Panc1 (cell line): ENCODE measurements around the gene ZNF500. TPM values are rescaled to one million over a fixed set of nuclear protein-coding genes. Genes with fewer than 3 reads are reported as not detected.

Experiments used
- ATAC-seq: fragments of 200-7000 bp; cut with Tn5 transposase; 2 replicates; pipeline ENCODE4 v1.9.1; 2020; ENCODE audit warnings: mild to moderate bottlenecking, moderate library complexity
- BruUV-seq: library from RNA; stranded (reverse); fragments of 400-500 nt; replicated peaks from 2 replicates; lab custom pipeline; 2021; lab: Mats Ljungman, UMichigan
- CTCF ChIA-PET: fragments of 300-600 bp; sonication (Branson Sonifier 250); formaldehyde crosslinking; loops from one replicate; lab custom pipeline; 2022; ENCODE audit warnings: antibody characterized with exemption; lab: Charles Lee
- POLR2A ChIA-PET: fragments of 300-600 bp; sonication (Branson Sonifier 250); formaldehyde crosslinking; loops from one replicate; lab custom pipeline; 2022; ENCODE audit warnings: antibody characterized with exemption; lab: Charles Lee
- DNase-seq: peaks from one replicate; pipeline ENCODE4 v3.0.0-alpha.2; 2010; ENCODE audit warnings: low read depth, low spot score
- H3K27ac ChIP-seq: 2 replicates; pipeline ENCODE4 v1.5.1; 2011; ENCODE audit warnings: mild to moderate bottlenecking, low read length, inconsistent platforms
- H3K27me3 ChIP-seq: fragments of 200-500 bp; sonication (Bioruptor generic); 2 replicates; pipeline ENCODE4 v1.6.0; 2014; ENCODE audit warnings: low read length, inconsistent platforms; ENCODE audit not compliant: control insufficient read depth, insufficient read depth
- H3K36me3 ChIP-seq: fragments of 200-500 bp; sonication (Bioruptor generic); 2 replicates; pipeline ENCODE4 v1.5.1; 2014; ENCODE audit warnings: inconsistent platforms, mild to moderate bottlenecking, low read length, moderate library complexity; ENCODE audit not compliant: control insufficient read depth, insufficient read depth
- H3K4me1 ChIP-seq: 2 replicates; pipeline ENCODE4 v1.5.1; 2011; ENCODE audit warnings: inconsistent platforms, mild to moderate bottlenecking, low read length, moderate library complexity; ENCODE audit not compliant: control insufficient read depth, insufficient read depth
- H3K4me3 ChIP-seq, 2 experiments: 2 replicates each; pipeline ENCODE4 v1.5.1; 2011 to 2012; ENCODE audit warnings: low read depth in 2 of 2, low read length in 2 of 2, mild to moderate bottlenecking in 2 of 2, inconsistent platforms in 1 of 2, moderate library complexity in 1 of 2
- H3K9me3 ChIP-seq: fragments of 200-500 bp; sonication (Bioruptor generic); 2 replicates; pipeline ENCODE4 v1.5.1; 2014; ENCODE audit warnings: low read depth, mild to moderate bottlenecking, inconsistent platforms, low read length, moderate library complexity; ENCODE audit not compliant: control insufficient read depth, insufficient read depth
- CTCF ChIP-seq: fragments of 450-650 bp; IDR thresholded peaks from 2 replicates; pipeline ENCODE4 v1.5.1; 2017; ENCODE audit warnings: mild to moderate bottlenecking
- POLR2AphosphoS5 ChIP-seq: IDR thresholded peaks from 2 replicates; pipeline ENCODE4 v1.6.1; 2012; ENCODE audit warnings: mild to moderate bottlenecking, low read depth, low read length, moderate library complexity
- SIN3A ChIP-seq: IDR thresholded peaks from 2 replicates; pipeline ENCODE4 v1.6.1; 2012; ENCODE audit warnings: low read depth, mild to moderate bottlenecking, low read length, moderate library complexity, borderline replicate concordance; ENCODE audit not compliant: insufficient read depth
- TCF7L2 ChIP-seq: IDR thresholded peaks from 2 replicates; pipeline ENCODE4 v1.6.1; 2011; ENCODE audit warnings: mild to moderate bottlenecking, low read depth, low read length, inconsistent platforms
- in situ Hi-C: cut with HindIII; loops from 2 replicates; pipeline ENCODE4 v1.10.0; 2016; ENCODE audit warnings: low sequenced_read_pairs, low pct_unique_long_range_greater_than_20kb
- intact Hi-C: fragments of 100-400 bp; cut with micrococcal nuclease; formaldehyde crosslinking; loops from one replicate; pipeline ENCODE4 v1.10.0; 2022; ENCODE audit not compliant: unreplicated experiment
- total RNA-seq: library from RNA; stranded (reverse); gene quantifications from one replicate; pipeline ENCODE4 v1.2.1, GENCODE V29; 2021; ENCODE audit not compliant: unreplicated experiment
- TF ChIP-seq, protein P1 (sequence below), 2 experiments: IDR thresholded peaks; 2 replicates each; pipeline ENCODE4 v1.6.1; 2011 to 2012; ENCODE audit warnings: low read depth in 2 of 2, control low read depth in 1 of 2, low read length in 1 of 2, mild to moderate bottlenecking in 1 of 2, moderate library complexity in 1 of 2; ENCODE audit not compliant: insufficient read depth in 1 of 2

Gene ZNF500
- total RNA-seq, 1 experiment from 2014 or later: 25.8 TPM

DNA sequence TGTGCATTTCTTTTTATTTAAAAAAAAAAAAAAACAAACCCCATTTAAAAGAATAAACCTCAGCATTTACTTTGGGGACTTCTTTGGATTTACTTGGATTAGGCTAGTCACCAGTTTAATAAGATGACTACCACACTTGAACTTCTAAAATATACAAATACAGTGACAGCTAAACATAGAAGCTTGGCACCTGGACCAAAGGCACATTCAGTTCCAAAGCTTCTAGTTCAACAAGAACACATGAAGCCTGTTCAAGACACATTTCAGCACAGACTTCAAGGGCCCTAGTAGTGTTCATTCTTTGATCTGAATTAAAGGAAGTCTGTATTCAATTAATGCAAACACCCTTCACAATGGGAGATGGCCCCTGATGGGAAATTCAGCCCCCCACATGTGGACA lies 47.1 kb upstream of the ZNF500 start:
- Histone ChIP-seq H3K27me3 (no peaks in the 10 kb centered on the region), H3K36me3 (peaks cover 12% of the 10 kb centered on the region), H3K9me3 (no peaks in the 10 kb centered on the region), H3K27ac (no peak overlapping the region), H3K4me1 (no peaks in the 10 kb centered on the region), H3K4me3 (no peak overlapping the region)
- no peak for ATAC-seq
- intact Hi-C loops (no loop called here), in situ Hi-C loops (loop anchor here (10.0 kb wide), 1 partner anchor 51 kb away; no protein-coding TSS in a partner anchor)
- ChIA-PET CTCF (no interaction called here), POLR2A (no interaction called here)
- no TSS peak for BruUV-seq
- no peak for DNase-seq
- TF ChIP-seq, protein P1, sequence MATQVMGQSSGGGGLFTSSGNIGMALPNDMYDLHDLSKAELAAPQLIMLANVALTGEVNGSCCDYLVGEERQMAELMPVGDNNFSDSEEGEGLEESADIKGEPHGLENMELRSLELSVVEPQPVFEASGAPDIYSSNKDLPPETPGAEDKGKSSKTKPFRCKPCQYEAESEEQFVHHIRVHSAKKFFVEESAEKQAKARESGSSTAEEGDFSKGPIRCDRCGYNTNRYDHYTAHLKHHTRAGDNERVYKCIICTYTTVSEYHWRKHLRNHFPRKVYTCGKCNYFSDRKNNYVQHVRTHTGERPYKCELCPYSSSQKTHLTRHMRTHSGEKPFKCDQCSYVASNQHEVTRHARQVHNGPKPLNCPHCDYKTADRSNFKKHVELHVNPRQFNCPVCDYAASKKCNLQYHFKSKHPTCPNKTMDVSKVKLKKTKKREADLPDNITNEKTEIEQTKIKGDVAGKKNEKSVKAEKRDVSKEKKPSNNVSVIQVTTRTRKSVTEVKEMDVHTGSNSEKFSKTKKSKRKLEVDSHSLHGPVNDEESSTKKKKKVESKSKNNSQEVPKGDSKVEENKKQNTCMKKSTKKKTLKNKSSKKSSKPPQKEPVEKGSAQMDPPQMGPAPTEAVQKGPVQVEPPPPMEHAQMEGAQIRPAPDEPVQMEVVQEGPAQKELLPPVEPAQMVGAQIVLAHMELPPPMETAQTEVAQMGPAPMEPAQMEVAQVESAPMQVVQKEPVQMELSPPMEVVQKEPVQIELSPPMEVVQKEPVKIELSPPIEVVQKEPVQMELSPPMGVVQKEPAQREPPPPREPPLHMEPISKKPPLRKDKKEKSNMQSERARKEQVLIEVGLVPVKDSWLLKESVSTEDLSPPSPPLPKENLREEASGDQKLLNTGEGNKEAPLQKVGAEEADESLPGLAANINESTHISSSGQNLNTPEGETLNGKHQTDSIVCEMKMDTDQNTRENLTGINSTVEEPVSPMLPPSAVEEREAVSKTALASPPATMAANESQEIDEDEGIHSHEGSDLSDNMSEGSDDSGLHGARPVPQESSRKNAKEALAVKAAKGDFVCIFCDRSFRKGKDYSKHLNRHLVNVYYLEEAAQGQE (IDR thresholded peaks at IDR 0.05; ENCODE audit: insufficient read depth in 1 of 2, low read depth in 2 of 2, low read length in 1 of 2): no peak
- TF ChIP-seq POLR2AphosphoS5: no peak
- no peak for TF ChIP-seq SIN3A
- no peak for TF ChIP-seq CTCF
- TF ChIP-seq TCF7L2: no peak

GRCh38 chr16:4813251-4814003 lies 46.5 kb upstream of the ZNF500 start:
- CTCF ChIA-PET: no interaction called here
- H3K4me1 ChIP-seq: no peaks in the 10 kb centered on the region
- TF ChIP-seq CTCF (no peak), TCF7L2 (no peak), SIN3A (no peak), POLR2AphosphoS5 (no peak)
- TF ChIP-seq, protein P1 (IDR thresholded peaks at IDR 0.05; ENCODE audit: insufficient read depth in 1 of 2, low read depth in 2 of 2, low read length in 1 of 2): no peak
- no peaks in the 10 kb centered on the region for H3K9me3 ChIP-seq
- H3K36me3 ChIP-seq: peaks cover 12% of the 10 kb centered on the region
- H3K4me3 ChIP-seq: no peak overlapping the region
- no TSS peak for BruUV-seq
- DNase-seq (no peak), ATAC-seq (no peak)
- intact Hi-C loops (no loop called here), in situ Hi-C loops (loop anchor here (10.0 kb wide), 1 partner anchor 51 kb away; no protein-coding TSS in a partner anchor)
- H3K27me3 ChIP-seq: no peaks in the 10 kb centered on the region
- POLR2A ChIA-PET: no interaction called here
- no peak overlapping the region for H3K27ac ChIP-seq
